ENCODE results near the gene DNAJC4. TPM values are rescaled to one million over a fixed set of nuclear protein-coding genes. Genes with fewer than 3 reads are reported as not detected.
A peak's percentile ranks its signal among the peaks of the same experiment; 100 is the strongest.

Gene DNAJC4
- total and polyA plus RNA-seq, 9 of the 15 experiments (the other 6 are each of a cell fraction or from before 2014, with no cell fraction given) = 4.0 to 32.6 (median 19.9) TPM

DNA sequence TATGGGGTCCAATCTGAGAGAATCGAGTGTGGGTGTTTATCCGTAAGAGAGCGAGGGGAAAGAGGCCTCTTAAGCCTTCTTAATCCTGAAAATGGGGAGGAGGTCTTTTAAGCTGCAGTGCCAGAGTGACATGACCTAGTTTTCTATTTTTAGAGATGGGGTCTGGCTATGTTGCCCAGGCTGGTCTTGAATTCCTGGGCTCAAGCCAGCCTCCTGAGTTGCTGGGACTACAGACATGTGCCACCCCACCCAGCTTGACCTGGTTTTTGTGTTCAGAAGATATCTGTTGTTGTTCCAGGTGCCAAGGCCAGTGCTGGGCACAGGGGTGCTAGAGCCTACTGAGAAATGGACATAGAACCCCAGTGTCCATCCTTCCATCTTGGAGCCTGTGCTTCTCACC lies 52.7 kb downstream of the DNAJC4 start:
- Histone ChIP-seq H3K9me3 (replicated peaks; ENCODE audit: control insufficient read depth, insufficient read depth, low read depth, low read length) (no peaks in the 10 kb centered on the region), H3K4me3 (no peak overlapping the region), H3K36me3 (ENCODE audit: control insufficient read depth, insufficient read depth, low read length) (peaks cover 11% of the 10 kb centered on the region; the same call in 1 of the 3 replicates), H3K79me2 (ENCODE audit: control insufficient read depth, insufficient read depth, low read length) (peaks cover 12% of the 10 kb centered on the region; the same call in 2 of the 3 replicates), H4K20me1 (replicated peaks; ENCODE audit: control insufficient read depth, insufficient read depth, low read length) (no peaks in the 10 kb centered on the region), H3K4me2 (ENCODE audit: insufficient read depth, low read length) (no peak overlapping the region), H3K27me3 (ENCODE audit: control insufficient read depth in 2 of 2, insufficient read depth in 2 of 2, low read length in 2 of 2) (no peaks in the 10 kb centered on the region), H2AFZ (ENCODE audit: low read depth, low read length) (no peak overlapping the region), H3K9ac (ENCODE audit: insufficient read depth in 1 of 2, low read depth in 2 of 2, low read length in 2 of 2) (peak overlapping the region in 1 of 2 experiments; percentile 63; a peak in 1 of 4 replicates), H3K27ac (ENCODE audit: extremely low read depth, low read depth, low read length) (0 out of 3 replicates have a peak overlapping the region, but pooled peaks have one; percentile 21), H3K4me1 (replicated peaks in 1 of 2; ENCODE audit: control insufficient read depth in 2 of 2, insufficient read depth in 2 of 2, low read length in 2 of 2) (peaks cover 7 to 42% of the 10 kb centered on the region in 2 experiments; a peak in 4 of 5 replicates), H3K9me1 (ENCODE audit: control insufficient read depth, insufficient read depth, low read length) (no peaks in the 10 kb centered on the region)
- no peak for FAIRE-seq
- no peak for DNase-seq (ENCODE audit: extremely low read depth in 1 of 4, low spot score in 3 of 4)
- ChIA-PET POLR2A (interaction anchor here (0.7 to 5.1 kb wide), 4 partner anchors 9 to 40 kb away, joined by 3 to 54 read pairs (median 3); no protein-coding TSS in a partner anchor), CTCF (ENCODE audit: low intra/inter-chr PET ratio) (no interaction called here)
- BruUV-seq (replicated peaks) = no TSS peak
- ATAC-seq = no peak
- intact Hi-C loops (cut with micrococcal nuclease) (no loop called here), in situ Hi-C loops (cut with MboI) (no loop called here)
- 100% methylated on average over 1 of the region's 3 CpGs for WGBS (ENCODE audit: insufficient coverage, low coverage, missing lambda C conversion rate)
- TF ChIP-seq MEF2A (IDR thresholded peaks at IDR 0.05; ENCODE audit: control insufficient read depth, low read depth, low read length) = peak; percentile 68; the same call in 1 of the 2 replicates
- TF ChIP-seq HDAC2 (IDR thresholded peaks at IDR 0.05) = no peak
- TF ChIP-seq JUN (IDR thresholded peaks at IDR 0.05; ENCODE audit: borderline replicate concordance, low read depth, low read length) = no peak
- TF ChIP-seq JUN (CRISPR knock-in tag; IDR thresholded peaks at IDR 0.05; ENCODE audit: borderline replicate concordance) = no peak
- TF ChIP-seq, protein P1, sequence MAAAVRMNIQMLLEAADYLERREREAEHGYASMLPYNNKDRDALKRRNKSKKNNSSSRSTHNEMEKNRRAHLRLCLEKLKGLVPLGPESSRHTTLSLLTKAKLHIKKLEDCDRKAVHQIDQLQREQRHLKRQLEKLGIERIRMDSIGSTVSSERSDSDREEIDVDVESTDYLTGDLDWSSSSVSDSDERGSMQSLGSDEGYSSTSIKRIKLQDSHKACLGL (CRISPR knock-in tag; IDR thresholded peaks at IDR 0.05; ENCODE audit: borderline replicate concordance, poor library complexity, severe bottlenecking) = no peak
- TF ChIP-seq SIRT6 (IDR thresholded peaks at IDR 0.05; ENCODE audit: low read depth, low read length) = no peak
- no peak for TF ChIP-seq ZNF175 (CRISPR knock-in tag; IDR thresholded peaks at IDR 0.05; ENCODE audit: low read depth)
- peak; percentile 41 for TF ChIP-seq RBM25 (IDR thresholded peaks at IDR 0.05; ENCODE audit: low read depth, low read length, severe bottlenecking)
- no peak for TF ChIP-seq CHD1 (IDR thresholded peaks at IDR 0.05; ENCODE audit: low read length)
- TF ChIP-seq, protein P2, sequence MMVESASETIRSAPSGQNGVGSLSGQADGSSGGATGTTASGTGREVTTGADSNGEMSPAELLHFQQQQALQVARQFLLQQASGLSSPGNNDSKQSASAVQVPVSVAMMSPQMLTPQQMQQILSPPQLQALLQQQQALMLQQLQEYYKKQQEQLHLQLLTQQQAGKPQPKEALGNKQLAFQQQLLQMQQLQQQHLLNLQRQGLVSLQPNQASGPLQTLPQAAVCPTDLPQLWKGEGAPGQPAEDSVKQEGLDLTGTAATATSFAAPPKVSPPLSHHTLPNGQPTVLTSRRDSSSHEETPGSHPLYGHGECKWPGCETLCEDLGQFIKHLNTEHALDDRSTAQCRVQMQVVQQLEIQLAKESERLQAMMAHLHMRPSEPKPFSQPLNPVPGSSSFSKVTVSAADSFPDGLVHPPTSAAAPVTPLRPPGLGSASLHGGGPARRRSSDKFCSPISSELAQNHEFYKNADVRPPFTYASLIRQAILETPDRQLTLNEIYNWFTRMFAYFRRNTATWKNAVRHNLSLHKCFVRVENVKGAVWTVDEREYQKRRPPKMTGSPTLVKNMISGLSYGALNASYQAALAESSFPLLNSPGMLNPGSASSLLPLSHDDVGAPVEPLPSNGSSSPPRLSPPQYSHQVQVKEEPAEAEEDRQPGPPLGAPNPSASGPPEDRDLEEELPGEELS (CRISPR knock-in tag; IDR thresholded peaks at IDR 0.05; ENCODE audit: borderline replicate concordance) = no peak
- no peak for TF ChIP-seq GATAD2B (IDR thresholded peaks at IDR 0.05; ENCODE audit: borderline replicate concordance)
- TF ChIP-seq CBX8 (IDR thresholded peaks at IDR 0.05; ENCODE audit: borderline replicate concordance, extremely low read depth, low read depth, low read length, poor library complexity, severe bottlenecking) = no peak
- TF ChIP-seq ETV6 (IDR thresholded peaks at IDR 0.05; ENCODE audit: borderline replicate concordance in 1 of 2, low read depth in 2 of 2, low read length in 1 of 2) = no peak
- TF ChIP-seq ETV6 (CRISPR knock-in tag; IDR thresholded peaks at IDR 0.05; ENCODE audit: borderline replicate concordance) = no peak
